SH-SY5Y (cell line): Measurements from ENCODE around the gene CALB2.

Experiments
- GATA2 ChIP-seq: IDR thresholded peaks from 2 replicates; pipeline ENCODE4 v1.6.1; 2011; ENCODE audit warnings: mild to moderate bottlenecking, low read depth, low read length
- GATA3 ChIP-seq: IDR thresholded peaks from 2 replicates; pipeline ENCODE4 v1.6.1; 2011; ENCODE audit warnings: low read depth, mild to moderate bottlenecking, low read length, moderate library complexity

- TF ChIP-seq GATA3 (no peak), GATA2 (no peak)
These were observed 65.3 kb downstream of the CALB2 start for GRCh38 chr16:71423865-71424264.
